ENCODE measurements around the gene MARK2.

Gene MARK2

DNA sequence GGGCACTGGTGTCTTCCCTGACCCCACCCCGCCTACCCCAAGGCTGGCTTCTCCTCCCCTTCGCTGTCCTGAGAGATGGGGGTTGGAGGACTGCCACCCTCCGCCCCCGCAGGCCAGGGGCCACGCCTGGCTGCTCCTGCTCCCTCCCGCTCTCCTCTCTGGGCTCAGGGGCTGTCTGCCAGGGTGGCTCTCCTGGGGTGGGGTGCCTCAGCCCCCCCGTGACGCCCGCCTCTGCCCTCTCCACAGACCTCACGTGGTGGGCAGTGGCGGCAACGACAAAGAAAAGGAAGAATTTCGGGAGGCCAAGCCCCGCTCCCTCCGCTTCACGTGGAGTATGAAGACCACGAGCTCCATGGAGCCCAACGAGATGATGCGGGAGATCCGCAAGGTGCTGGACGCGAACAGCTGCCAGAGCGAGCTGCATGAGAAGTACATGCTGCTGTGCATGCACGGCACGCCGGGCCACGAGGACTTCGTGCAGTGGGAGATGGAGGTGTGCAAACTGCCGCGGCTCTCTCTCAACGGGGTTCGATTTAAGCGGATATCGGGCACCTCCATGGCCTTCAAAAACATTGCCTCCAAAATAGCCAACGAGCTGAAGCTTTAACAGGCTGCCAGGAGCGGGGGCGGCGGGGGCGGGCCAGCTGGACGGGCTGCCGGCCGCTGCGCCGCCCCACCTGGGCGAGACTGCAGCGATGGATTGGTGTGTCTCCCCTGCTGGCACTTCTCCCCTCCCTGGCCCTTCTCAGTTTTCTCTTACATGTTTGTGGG lies 69.9 kb downstream of the MARK2 start:
- ChIA-PET POLR2A (no interaction called here), CTCF (interaction anchor here (1.1 to 2.9 kb wide), 5 partner anchors 12 to 141 kb away, joined by 4 to 14 read pairs (median 7); partner anchors contain the start of genes MARK2 and ZFTA)
- Histone ChIP-seq H3K9me3 (ENCODE audit: control extremely low read depth in 1 of 5, control insufficient read depth in 4 of 5, insufficient read depth in 2 of 5, low read depth in 1 of 5, low read length in 4 of 5) (no peaks in the 10 kb centered on the region), H3K4me1 (ENCODE audit: control extremely low read depth in 1 of 4, control insufficient read depth in 4 of 4, insufficient read depth in 4 of 4, low read length in 3 of 4) (peaks cover 0 to 19% (median 16%) of the 10 kb centered on the region in 4 experiments), H3K4me3 (ENCODE audit: control insufficient read depth in 1 of 7, extremely low read depth in 1 of 7, insufficient read depth in 4 of 7, low read depth in 2 of 7, low read length in 6 of 7) (no peak overlapping the region), H3K27me3 (replicated peaks in 2 of 5; ENCODE audit: control insufficient read depth in 4 of 5, insufficient read depth in 5 of 5, low read length in 4 of 5) (no peaks in the 10 kb centered on the region), H3K36me3 (ENCODE audit: control insufficient read depth in 4 of 4, insufficient read depth in 4 of 4, low read length in 3 of 4) (peaks cover 7 to 52% (median 34%) of the 10 kb centered on the region in 4 experiments), H3K27ac (ENCODE audit: insufficient read depth in 1 of 2, low read depth in 1 of 2, low read length in 2 of 2, poor library complexity in 1 of 2, severe bottlenecking in 2 of 2) (peak overlapping the region in 1 of 2 experiments; percentile 14)
- WGBS (ENCODE audit: insufficient coverage), result 93% methylated on average over 34 of the region's 46 CpGs
- DNase-seq, result no peak

DNA sequence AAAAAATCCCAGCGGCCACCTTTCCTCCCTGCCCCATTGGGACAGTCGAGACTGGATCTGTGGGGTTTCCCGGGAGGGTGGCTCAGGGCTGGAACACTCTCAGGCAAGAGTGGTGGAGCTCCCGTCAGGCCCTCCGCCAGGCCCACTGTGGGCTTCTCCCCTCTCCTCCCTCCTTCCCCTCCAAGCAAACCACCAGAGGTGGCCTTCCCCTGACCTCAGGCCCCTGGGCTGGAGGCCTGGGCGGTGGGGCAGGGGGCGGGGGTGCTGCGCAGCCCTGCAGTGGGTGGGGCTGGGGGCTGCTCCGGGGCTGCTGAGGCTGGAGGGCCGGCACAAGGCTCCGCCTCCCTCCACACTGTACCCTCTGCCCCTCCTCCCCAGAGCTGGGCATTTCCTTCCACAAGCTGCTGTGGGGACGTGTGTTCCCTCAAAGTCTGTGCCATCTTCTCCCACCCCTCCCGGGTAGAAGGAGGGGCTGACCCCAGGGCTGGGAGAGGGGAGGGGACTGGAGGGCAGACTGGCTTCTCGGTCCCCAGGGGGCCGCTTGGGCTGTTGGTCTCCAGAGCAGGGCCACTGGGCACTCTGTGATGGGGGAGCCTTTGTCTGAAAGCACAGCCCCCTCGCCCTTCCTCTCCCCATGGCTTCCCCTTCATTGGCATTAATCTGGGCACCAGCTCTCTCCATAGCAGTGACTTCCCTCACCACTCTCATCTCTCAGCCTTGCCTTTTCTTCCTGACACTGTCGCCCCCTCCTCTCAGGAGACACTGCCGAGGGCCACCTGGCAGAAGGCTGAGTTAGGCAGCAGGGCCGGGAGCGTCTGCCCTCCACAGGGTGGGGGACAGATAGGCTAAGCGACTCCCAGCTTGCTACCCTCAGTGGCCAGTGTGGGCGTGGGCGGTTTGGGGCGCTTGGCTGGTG lies 70.9 kb downstream of the MARK2 start:
- H3K27ac ChIP-seq (ENCODE audit: insufficient read depth in 1 of 2, low read depth in 1 of 2, low read length in 2 of 2, poor library complexity in 1 of 2, severe bottlenecking in 2 of 2), result peak overlapping the region in 1 of 2 experiments; percentile 14
- peaks cover 0 to 19% (median 16%) of the 10 kb centered on the region in 4 experiments for H3K4me1 ChIP-seq (ENCODE audit: control extremely low read depth in 1 of 4, control insufficient read depth in 4 of 4, insufficient read depth in 4 of 4, low read length in 3 of 4)
- peak in 2 of 3 donors; percentile 42 to 47 for DNase-seq
- no peaks in the 10 kb centered on the region for H3K27me3 ChIP-seq (replicated peaks in 2 of 5; ENCODE audit: control insufficient read depth in 4 of 5, insufficient read depth in 5 of 5, low read length in 4 of 5)
- H3K36me3 ChIP-seq (ENCODE audit: control insufficient read depth in 4 of 4, insufficient read depth in 4 of 4, low read length in 3 of 4), result peaks cover 3 to 42% (median 25%) of the 10 kb centered on the region in 4 experiments
- ChIA-PET POLR2A (no interaction called here), CTCF (interaction anchor here (0.8 to 2.9 kb wide), 7 partner anchors 11 to 142 kb away, joined by 4 to 14 read pairs (median 4); partner anchors contain the start of genes MARK2 and ZFTA)
- no peaks in the 10 kb centered on the region for H3K9me3 ChIP-seq (ENCODE audit: control extremely low read depth in 1 of 5, control insufficient read depth in 4 of 5, insufficient read depth in 2 of 5, low read depth in 1 of 5, low read length in 4 of 5)
- 21% methylated on average over 3 of the region's 24 CpGs for WGBS (ENCODE audit: insufficient coverage)
- no peak overlapping the region for H3K4me3 ChIP-seq (ENCODE audit: control insufficient read depth in 1 of 7, extremely low read depth in 1 of 7, insufficient read depth in 4 of 7, low read depth in 2 of 7, low read length in 6 of 7)

DNA sequence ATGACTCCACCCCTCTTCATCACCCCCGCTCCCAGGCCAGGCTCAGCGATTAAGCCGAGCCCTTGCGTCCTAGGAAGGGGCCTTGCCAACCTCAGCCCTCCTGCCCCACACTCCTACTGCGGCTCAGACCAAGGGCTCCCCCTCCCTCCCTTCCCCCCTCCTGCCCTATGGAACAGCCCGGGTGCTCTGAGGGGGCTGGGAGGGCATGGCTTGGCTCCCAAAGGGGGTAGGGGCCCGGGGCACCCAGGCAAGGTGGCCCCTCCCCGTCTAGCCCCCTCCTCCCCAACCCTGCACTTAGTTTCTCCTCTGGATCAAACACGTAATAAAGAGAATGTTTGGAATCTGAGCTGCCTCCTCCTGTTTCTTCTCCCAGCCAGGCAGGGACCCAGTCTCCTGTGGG lies 71.8 kb downstream of the MARK2 start:
- H3K36me3 ChIP-seq (ENCODE audit: control insufficient read depth in 4 of 4, insufficient read depth in 4 of 4, low read length in 3 of 4), result peaks cover 3 to 34% (median 18%) of the 10 kb centered on the region in 4 experiments
- H3K9me3 ChIP-seq (ENCODE audit: control extremely low read depth in 1 of 5, control insufficient read depth in 4 of 5, insufficient read depth in 2 of 5, low read depth in 1 of 5, low read length in 4 of 5), result no peaks in the 10 kb centered on the region
- peaks cover 0 to 6% (median 0%) of the 10 kb centered on the region in 5 experiments for H3K27me3 ChIP-seq (replicated peaks in 2 of 5; ENCODE audit: control insufficient read depth in 4 of 5, insufficient read depth in 5 of 5, low read length in 4 of 5)
- CTCF ChIA-PET, result interaction anchor here (0.8 to 2.9 kb wide), 4 partner anchors 13 to 74 kb away, joined by 4 to 14 read pairs (median 4); no protein-coding TSS in a partner anchor
- no peak overlapping the region for H3K4me3 ChIP-seq (ENCODE audit: control insufficient read depth in 1 of 7, extremely low read depth in 1 of 7, insufficient read depth in 4 of 7, low read depth in 2 of 7, low read length in 6 of 7)
- 86% methylated on average over 4 of the region's 9 CpGs for WGBS (ENCODE audit: insufficient coverage)
- no peak for DNase-seq
- POLR2A ChIA-PET, result no interaction called here
- H3K27ac ChIP-seq (ENCODE audit: insufficient read depth in 1 of 2, low read depth in 1 of 2, low read length in 2 of 2, poor library complexity in 1 of 2, severe bottlenecking in 2 of 2), result no peak overlapping the region
- peaks cover 0 to 27% (median 20%) of the 10 kb centered on the region in 4 experiments for H3K4me1 ChIP-seq (ENCODE audit: control extremely low read depth in 1 of 4, control insufficient read depth in 4 of 4, insufficient read depth in 4 of 4, low read length in 3 of 4)

DNA sequence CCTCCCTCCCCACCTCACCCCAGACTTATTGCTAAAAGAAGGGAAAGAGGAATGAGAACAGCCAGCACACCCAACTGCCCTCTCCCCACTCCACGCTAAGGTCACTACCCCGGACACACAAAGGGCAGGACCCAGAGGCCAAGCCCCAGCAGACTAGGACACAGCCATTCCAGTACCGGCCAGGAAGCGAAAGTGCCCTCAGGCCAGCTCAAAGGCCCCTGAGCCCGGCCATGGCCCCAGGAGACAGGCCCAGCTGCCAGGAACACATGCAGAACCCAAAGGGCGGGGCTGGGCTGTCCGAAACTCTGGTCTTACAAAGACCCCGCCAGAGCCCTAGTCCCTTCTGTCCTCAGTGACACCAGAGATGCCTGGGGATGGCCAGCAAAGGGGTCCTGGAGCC lies 72.5 kb downstream of the MARK2 start:
- Histone ChIP-seq H3K27ac (ENCODE audit: insufficient read depth in 1 of 2, low read depth in 1 of 2, low read length in 2 of 2, poor library complexity in 1 of 2, severe bottlenecking in 2 of 2) (no peak overlapping the region), H3K4me1 (ENCODE audit: control extremely low read depth in 1 of 4, control insufficient read depth in 4 of 4, insufficient read depth in 4 of 4, low read length in 3 of 4) (peaks cover 0 to 34% (median 28%) of the 10 kb centered on the region in 4 experiments), H3K9me3 (ENCODE audit: control extremely low read depth in 1 of 5, control insufficient read depth in 4 of 5, insufficient read depth in 2 of 5, low read depth in 1 of 5, low read length in 4 of 5) (no peaks in the 10 kb centered on the region), H3K36me3 (ENCODE audit: control insufficient read depth in 4 of 4, insufficient read depth in 4 of 4, low read length in 3 of 4) (peaks cover 3 to 29% (median 14%) of the 10 kb centered on the region in 4 experiments), H3K27me3 (replicated peaks in 2 of 5; ENCODE audit: control insufficient read depth in 4 of 5, insufficient read depth in 5 of 5, low read length in 4 of 5) (peaks cover 0 to 13% (median 0%) of the 10 kb centered on the region in 5 experiments), H3K4me3 (ENCODE audit: control insufficient read depth in 1 of 7, extremely low read depth in 1 of 7, insufficient read depth in 4 of 7, low read depth in 2 of 7, low read length in 6 of 7) (no peak overlapping the region)
- 97% methylated on average over 6 of the region's 8 CpGs for WGBS (ENCODE audit: insufficient coverage)
- CTCF ChIA-PET, result interaction anchor here (1.5 to 2.9 kb wide), 3 partner anchors 14 to 75 kb away, joined by 4 to 14 read pairs (median 4); no protein-coding TSS in a partner anchor
- POLR2A ChIA-PET, result no interaction called here
- no peak for DNase-seq

DNA sequence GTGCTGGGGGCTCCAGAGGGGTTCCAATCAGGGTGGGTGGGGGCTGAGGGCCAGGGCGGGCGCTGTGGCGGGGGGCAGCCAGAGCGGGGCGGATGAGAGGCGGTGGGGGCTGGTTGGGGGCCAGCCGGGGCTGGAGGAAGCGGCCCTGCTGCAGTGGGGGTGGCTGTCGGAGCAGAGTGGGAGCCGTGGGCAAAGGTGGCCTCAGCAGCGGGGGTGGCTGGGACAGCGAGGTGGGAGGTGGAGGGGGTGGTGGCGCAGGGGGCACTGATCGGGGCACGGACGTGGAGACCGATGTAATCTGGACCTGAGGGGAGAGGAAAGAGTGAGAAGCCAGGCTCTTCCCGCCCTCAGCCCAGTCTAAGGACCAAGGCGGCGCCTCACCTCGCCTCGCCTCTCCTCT lies 73.0 kb downstream of the MARK2 start:
- POLR2A ChIA-PET, result no interaction called here
- DNase-seq, result no peak
- peaks cover 0 to 16% (median 0%) of the 10 kb centered on the region in 5 experiments for H3K27me3 ChIP-seq (replicated peaks in 2 of 5; ENCODE audit: control insufficient read depth in 4 of 5, insufficient read depth in 5 of 5, low read length in 4 of 5)
- no peak overlapping the region for H3K4me3 ChIP-seq (ENCODE audit: control insufficient read depth in 1 of 7, extremely low read depth in 1 of 7, insufficient read depth in 4 of 7, low read depth in 2 of 7, low read length in 6 of 7)
- peaks cover 0 to 37% (median 31%) of the 10 kb centered on the region in 4 experiments for H3K4me1 ChIP-seq (ENCODE audit: control extremely low read depth in 1 of 4, control insufficient read depth in 4 of 4, insufficient read depth in 4 of 4, low read length in 3 of 4)
- CTCF ChIA-PET, result interaction anchor here (1.5 kb wide), 1 partner anchor 14 kb away, joined by 4 read pairs; no protein-coding TSS in a partner anchor
- WGBS (ENCODE audit: insufficient coverage), result 95% methylated on average over 8 of the region's 22 CpGs
- H3K9me3 ChIP-seq (ENCODE audit: control extremely low read depth in 1 of 5, control insufficient read depth in 4 of 5, insufficient read depth in 2 of 5, low read depth in 1 of 5, low read length in 4 of 5), result no peaks in the 10 kb centered on the region
- peaks cover 2 to 27% (median 12%) of the 10 kb centered on the region in 4 experiments for H3K36me3 ChIP-seq (ENCODE audit: control insufficient read depth in 4 of 4, insufficient read depth in 4 of 4, low read length in 3 of 4)
- no peak overlapping the region for H3K27ac ChIP-seq (ENCODE audit: insufficient read depth in 1 of 2, low read depth in 1 of 2, low read length in 2 of 2, poor library complexity in 1 of 2, severe bottlenecking in 2 of 2)

DNA sequence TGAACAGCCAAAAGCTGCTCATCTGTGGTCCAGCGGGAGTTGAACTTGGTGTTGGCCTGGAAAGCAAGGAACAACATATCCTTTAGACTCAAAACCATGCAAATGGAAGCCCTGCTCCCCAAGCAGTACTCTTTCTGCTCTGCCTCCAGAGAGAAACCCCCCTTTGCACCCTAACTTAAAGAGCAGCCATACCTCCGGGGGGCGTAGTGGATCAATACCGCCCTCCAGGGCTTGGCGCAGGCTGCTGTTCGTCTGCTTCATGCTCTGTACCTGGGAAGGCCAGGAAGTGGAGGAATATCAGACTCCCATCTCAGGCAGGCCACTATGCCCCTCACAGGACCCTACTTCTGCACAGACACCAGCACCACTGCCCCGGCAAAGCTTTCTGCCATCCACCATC lies 73.8 kb downstream of the MARK2 start:
- H3K9me3 ChIP-seq (ENCODE audit: control extremely low read depth in 1 of 5, control insufficient read depth in 4 of 5, insufficient read depth in 2 of 5, low read depth in 1 of 5, low read length in 4 of 5), result no peaks in the 10 kb centered on the region

More for the DNA sequence above, 73.8 kb downstream of the MARK2 start:
- Histone ChIP-seq H3K4me3 (ENCODE audit: control insufficient read depth in 1 of 7, extremely low read depth in 1 of 7, insufficient read depth in 4 of 7, low read depth in 2 of 7, low read length in 6 of 7) (no peak overlapping the region), H3K27ac (ENCODE audit: insufficient read depth in 1 of 2, low read depth in 1 of 2, low read length in 2 of 2, poor library complexity in 1 of 2, severe bottlenecking in 2 of 2) (no peak overlapping the region), H3K27me3 (replicated peaks in 2 of 5; ENCODE audit: control insufficient read depth in 4 of 5, insufficient read depth in 5 of 5, low read length in 4 of 5) (peaks cover 0 to 16% (median 0%) of the 10 kb centered on the region in 5 experiments), H3K4me1 (ENCODE audit: control extremely low read depth in 1 of 4, control insufficient read depth in 4 of 4, insufficient read depth in 4 of 4, low read length in 3 of 4) (peaks cover 0 to 43% (median 36%) of the 10 kb centered on the region in 4 experiments), H3K36me3 (ENCODE audit: control insufficient read depth in 4 of 4, insufficient read depth in 4 of 4, low read length in 3 of 4) (peaks cover 0 to 19% (median 8%) of the 10 kb centered on the region in 4 experiments)
- CTCF ChIA-PET, result interaction anchor here (0.9 to 1.5 kb wide), 2 partner anchors 15 to 32 kb away, joined by 3 to 4 read pairs; no protein-coding TSS in a partner anchor
- WGBS (ENCODE audit: insufficient coverage), result 97% methylated on average over 5 of the region's 7 CpGs
- no peak for DNase-seq
- POLR2A ChIA-PET, result interaction anchor here (0.6 kb wide), 1 partner anchor 70 kb away, joined by 5 read pairs; no protein-coding TSS in a partner anchor
